GM23248 (cell line): ENCODE results near the gene ARHGEF10L. TPM values are rescaled to one million over a fixed set of nuclear protein-coding genes. Genes with fewer than 3 reads are reported as not detected.
"Not testable (repeated sequence)": the region's sequence is repeated elsewhere in the genome, so short reads cannot be mapped to it uniquely, and the experiment has no call there.

Source experiments
- DNase-seq: peaks from one replicate; pipeline ENCODE4 v3.0.0-alpha.2; 2015
- H2AFZ ChIP-seq: fragments of 200-600 bp; sonication (generic); 2 replicates; pipeline ENCODE4 v1.6.1; 2016; ENCODE audit warnings: antibody characterized with exemption
- H3F3A ChIP-seq: fragments of 200-600 bp; sonication (generic); 2 replicates; pipeline ENCODE4 v1.6.1; 2016; ENCODE audit warnings: mild to moderate bottlenecking, antibody characterized with exemption, mixed run types; ENCODE audit not compliant: insufficient read depth
- H3K27ac ChIP-seq: fragments of 200-600 bp; sonication (generic); 2 replicates; pipeline ENCODE4 v1.5.1; 2016; ENCODE audit warnings: mild to moderate bottlenecking
- H3K27me3 ChIP-seq: fragments of 200-600 bp; sonication (generic); replicated peaks from 2 replicates; pipeline ENCODE4 v1.6.1; 2016; ENCODE audit warnings: mild to moderate bottlenecking; ENCODE audit not compliant: insufficient read depth
- H3K36me3 ChIP-seq: fragments of 200-600 bp; sonication (generic); 2 replicates; pipeline ENCODE4 v1.6.1; 2016; ENCODE audit warnings: low read depth, mild to moderate bottlenecking
- H3K4me1 ChIP-seq: fragments of 200-600 bp; sonication (generic); 2 replicates; pipeline ENCODE4 v1.6.1; 2016; ENCODE audit warnings: mild to moderate bottlenecking; ENCODE audit not compliant: insufficient read depth
- H3K4me2 ChIP-seq: fragments of 200-600 bp; sonication (generic); one replicate; pipeline ENCODE4 v1.6.1; 2016; ENCODE audit warnings: mild to moderate bottlenecking; ENCODE audit not compliant: unreplicated experiment
- H3K4me3 ChIP-seq: fragments of 200-600 bp; sonication (generic); 2 replicates; pipeline ENCODE4 v1.5.1; 2016; ENCODE audit warnings: mild to moderate bottlenecking
- H3K79me2 ChIP-seq: fragments of 200-600 bp; sonication (generic); 2 replicates; pipeline ENCODE4 v1.6.1; 2016; ENCODE audit warnings: mild to moderate bottlenecking; ENCODE audit not compliant: insufficient read depth
- H3K9ac ChIP-seq: fragments of 200-600 bp; sonication (generic); 2 replicates; pipeline ENCODE4 v1.6.1; 2016; ENCODE audit warnings: mild to moderate bottlenecking
- H3K9me2 ChIP-seq: fragments of 200-600 bp; sonication (generic); 2 replicates; pipeline ENCODE4 v1.6.1; 2016; ENCODE audit warnings: mixed run types, mild to moderate bottlenecking, moderate library complexity; ENCODE audit not compliant: insufficient read depth
- H3K9me3 ChIP-seq: fragments of 200-600 bp; sonication (generic); one replicate; pipeline ENCODE4 v1.6.1; 2017; ENCODE audit warnings: low read depth
- H4K20me1 ChIP-seq: fragments of 200-600 bp; sonication (generic); 2 replicates; pipeline ENCODE4 v1.6.0; 2016; ENCODE audit not compliant: insufficient read depth
- EZH2 ChIP-seq: fragments of 200-600 bp; sonication (generic); IDR thresholded peaks from 2 replicates; pipeline ENCODE4 v1.6.1; 2018; ENCODE audit warnings: antibody characterized with exemption, mild to moderate bottlenecking; ENCODE audit not compliant: insufficient read depth, poor library complexity, severe bottlenecking
- EZH2phosphoT487 ChIP-seq: fragments of 200-600 bp; sonication (generic); IDR thresholded peaks from 2 replicates; pipeline ENCODE4 v1.6.1; 2018; ENCODE audit warnings: antibody characterized with exemption, moderate library complexity, mild to moderate bottlenecking, low read depth; ENCODE audit not compliant: insufficient read depth
- whole genome bisulfite sequencing, 2 experiments: methylation state at CpG; one replicate each; pipeline ENCODE4 v1.1.6; 2015 to 2017; ENCODE audit warnings: low lambda C conversion rate in 2 of 2, low coverage in 1 of 2; ENCODE audit errors: missing lambda C conversion rate in 2 of 2; 5-methylcytosine and 5-hydroxymethylcytosine counted together
- in situ Hi-C: fragments of 300-500 bp; cut with MboI; formaldehyde crosslinking; loops from 2 replicates; pipeline ENCODE4 v1.15.0; 2020
- polyA plus RNA-seq: library from polyadenylated mRNA; unstranded; fragments of >200 nt; fragmentation: Nextera tagmentation; extraction: Ambion mirVana; gene quantifications from 2 replicates; pipeline ENCODE4 v1.2.1, GENCODE V29; 2016
- total RNA-seq: library from RNA; depleted of rRNA; stranded (reverse); fragments of >200 nt; shearing (Covaris generic); gene quantifications from 2 replicates; pipeline ENCODE4 v1.2.3, GENCODE V29; 2014

Gene ARHGEF10L
- total and polyA plus RNA-seq, 2 experiments from 2014 or later = 6.0 to 19.3 TPM

DNA sequence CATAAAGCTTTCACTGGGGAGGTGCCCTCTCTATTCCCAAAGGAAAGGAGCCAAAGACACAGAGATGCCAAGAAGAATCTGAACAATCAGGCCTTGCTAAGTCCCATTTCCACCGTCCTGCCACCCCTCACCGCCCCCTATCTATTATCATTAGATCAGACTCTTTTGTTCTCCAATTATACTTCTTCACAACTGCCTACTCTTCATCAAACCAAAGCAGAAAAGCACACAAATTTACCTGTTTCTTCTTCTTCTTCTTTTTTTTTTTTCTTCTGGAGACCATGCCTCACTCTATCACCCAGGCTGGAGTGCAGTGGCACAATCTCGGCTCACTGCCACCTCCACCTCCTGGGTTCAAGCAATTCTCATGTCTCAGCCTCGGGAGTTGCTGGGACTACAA is 43.1 kb upstream of the ARHGEF10L start:
- TF ChIP-seq EZH2 (no peak), EZH2phosphoT487 (no peak)
- no peaks in the 10 kb centered on the region for H3K4me1 ChIP-seq
- no peak for DNase-seq
- no peaks in the 10 kb centered on the region for H3K79me2 ChIP-seq
- WGBS, 2 experiments = 53 to 54% methylated on average over 4 of the region's 4 CpGs
- H3K27me3 ChIP-seq = no peaks in the 10 kb centered on the region
- no peaks in the 10 kb centered on the region for H3F3A ChIP-seq
- no peak overlapping the region for H3K9ac ChIP-seq
- in situ Hi-C loops = loop anchor here (25.0 kb wide), 1 partner anchor 416 kb away; no protein-coding TSS in a partner anchor
- H3K9me2 ChIP-seq = no peaks in the 10 kb centered on the region
- no peaks in the 10 kb centered on the region for H3K36me3 ChIP-seq
- H3K9me3 ChIP-seq = no peaks in the 10 kb centered on the region
- H3K4me2 ChIP-seq = no peak overlapping the region
- H2AFZ ChIP-seq = no peak overlapping the region
- no peak overlapping the region for H3K27ac ChIP-seq
- no peak overlapping the region for H3K4me3 ChIP-seq
- H4K20me1 ChIP-seq = no peaks in the 10 kb centered on the region

DNA sequence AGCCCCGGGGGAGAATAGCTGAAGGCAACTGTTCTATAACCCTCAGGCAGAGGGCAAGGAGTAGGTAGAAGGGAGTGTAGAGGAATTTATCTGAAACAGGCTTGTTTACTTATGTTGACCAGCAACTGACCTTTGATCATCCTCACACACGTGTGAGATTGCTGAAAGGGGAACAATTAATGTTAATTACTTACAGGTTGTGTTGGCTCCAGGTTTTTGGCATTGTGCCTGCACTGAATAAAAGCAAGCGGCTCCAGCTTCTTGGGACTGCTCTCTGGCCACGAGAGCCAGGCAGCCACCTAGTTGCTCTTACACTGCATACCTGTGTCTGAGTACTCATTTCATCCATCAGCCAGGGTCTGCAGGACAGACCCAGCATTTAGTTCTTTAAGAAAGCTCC is 41.3 kb upstream of the ARHGEF10L start:
- Histone ChIP-seq H2AFZ (no peak overlapping the region), H4K20me1 (no peaks in the 10 kb centered on the region), H3K9me3 (no peaks in the 10 kb centered on the region), H3K27me3 (no peaks in the 10 kb centered on the region), H3K27ac (no peak overlapping the region), H3F3A (no peaks in the 10 kb centered on the region), H3K79me2 (no peaks in the 10 kb centered on the region), H3K9ac (no peak overlapping the region), H3K36me3 (no peaks in the 10 kb centered on the region), H3K4me1 (0 out of 2 replicates have a peak, but pooled peaks cover 3% of the 10 kb centered on the region), H3K4me3 (no peak overlapping the region), H3K9me2 (no peaks in the 10 kb centered on the region), H3K4me2 (no peak overlapping the region)
- in situ Hi-C loops = loop anchor here (25.0 kb wide), 1 partner anchor 414 kb away; no protein-coding TSS in a partner anchor
- WGBS, 2 experiments = 3 to 5% methylated on average over 4 of the region's 4 CpGs
- no peak for DNase-seq
- TF ChIP-seq EZH2 (no peak), EZH2phosphoT487 (no peak)

GRCh38 chr1:17502326-17502778 is 37.1 kb upstream of the ARHGEF10L start:
- DNase-seq = peak; percentile 90
- H3K4me2 ChIP-seq = peak overlapping the region; percentile 25
- H3K9ac ChIP-seq = 0 out of 2 replicates have a peak overlapping the region, but pooled peaks have one; percentile 5
- no peak overlapping the region for H3K27ac ChIP-seq
- no peak overlapping the region for H3K4me3 ChIP-seq
- 0 out of 2 replicates have a peak overlapping the region, but pooled peaks have one; percentile 10 for H2AFZ ChIP-seq
- 2 to 4% methylated on average over 12 of the region's 12 CpGs for WGBS, 2 experiments
- no peaks in the 10 kb centered on the region for H3K79me2 ChIP-seq
- TF ChIP-seq EZH2 = no peak
- no peaks in the 10 kb centered on the region for H3K9me2 ChIP-seq
- H3K36me3 ChIP-seq = no peaks in the 10 kb centered on the region
- H3F3A ChIP-seq = no peaks in the 10 kb centered on the region
- in situ Hi-C loops = loop anchor here (5.0 to 25.0 kb wide), 2 partner anchors 105 to 610 kb away; partner anchors contain the start of gene IGSF21
- no peaks in the 10 kb centered on the region for H3K27me3 ChIP-seq
- H3K9me3 ChIP-seq = no peaks in the 10 kb centered on the region
- no peaks in the 10 kb centered on the region for H4K20me1 ChIP-seq
- H3K4me1 ChIP-seq = 0 out of 2 replicates have a peak, but pooled peaks cover 3% of the 10 kb centered on the region

- DNase-seq = no peak
- WGBS, 2 experiments = 71 to 83% methylated on average over 3 of the region's 3 CpGs
- Histone ChIP-seq H3K27ac (no peak overlapping the region), H3K9ac (no peak overlapping the region), H3K4me1 (0 out of 2 replicates have a peak, but pooled peaks cover 3% of the 10 kb centered on the region), H3K27me3 (no peaks in the 10 kb centered on the region), H2AFZ (no peak overlapping the region), H4K20me1 (no peaks in the 10 kb centered on the region), H3K79me2 (no peaks in the 10 kb centered on the region), H3K9me2 (no peaks in the 10 kb centered on the region), H3K4me2 (no peak overlapping the region), H3K36me3 (no peaks in the 10 kb centered on the region), H3K4me3 (no peak overlapping the region), H3K9me3 (no peaks in the 10 kb centered on the region), H3F3A (no peaks in the 10 kb centered on the region)
- in situ Hi-C loops = loop anchor here (5.0 to 25.0 kb wide), 2 partner anchors 104 to 609 kb away; partner anchors contain the start of gene IGSF21
- no peak for TF ChIP-seq EZH2phosphoT487
- no peak for TF ChIP-seq EZH2
These were observed 36.4 kb upstream of the ARHGEF10L start for GRCh38 chr1:17503146-17503545.

GRCh38 chr1:17507200-17507599 is 32.3 kb upstream of the ARHGEF10L start:
- H4K20me1 ChIP-seq, H3K79me2 ChIP-seq, H3K4me1 ChIP-seq, DNase-seq, H2AFZ ChIP-seq, H3K9ac ChIP-seq, H3K9me2 ChIP-seq, H3K27ac ChIP-seq, H3K9me3 ChIP-seq, H3K27me3 ChIP-seq, H3K36me3 ChIP-seq, H3K4me3 ChIP-seq, H3F3A ChIP-seq, H3K4me2 ChIP-seq: not testable (repeated sequence)
- 59 to 70% methylated on average over 4 of the region's 4 CpGs for WGBS, 2 experiments
- in situ Hi-C loops = loop anchor here (25.0 kb wide), 1 partner anchor 605 kb away; the partner anchor contains the start of gene IGSF21
